Measurements from ENCODE around the gene PHF12.

The PHF12 gene

GRCh38 chr17:28951428-28951990, at the start of gene PHF12:
PHF12 (minus strand) TSS chr17:28951518; CDS start chr17:28950960, 558 bp downstream.
- DNase-seq (ENCODE audit: low read depth) = peak; percentile 98

- DNase-seq (ENCODE audit: low read depth) = no peak
Observed at GRCh38 chr17:29000973-29001372, 49.7 kb upstream of the PHF12 start.

GRCh38 chr17:28999206-28999605, 47.9 kb upstream of the PHF12 start:
- DNase-seq (ENCODE audit: low read depth) = no peak

- DNase-seq (ENCODE audit: low read depth) = no peak
Observed at GRCh38 chr17:28997806-28998205, 46.5 kb upstream of the PHF12 start.

GRCh38 chr17:28996554-28997096, 45.3 kb upstream of the PHF12 start:
- DNase-seq (ENCODE audit: low read depth) = no peak

GRCh38 chr17:28993645-28994426, 42.5 kb upstream of the PHF12 start:
- DNase-seq (ENCODE audit: low read depth) = no peak

GRCh38 chr17:28992625-28993600, 41.6 kb upstream of the PHF12 start:
- no peak for DNase-seq (ENCODE audit: low read depth)

GRCh38 chr17:28992185-28992584, 40.9 kb upstream of the PHF12 start:
- DNase-seq (ENCODE audit: low read depth) = no peak

GRCh38 chr17:28991779-28992178, 40.5 kb upstream of the PHF12 start:
- DNase-seq (ENCODE audit: low read depth) = no peak

- no peak for DNase-seq (ENCODE audit: low read depth)
Observed at GRCh38 chr17:28989028-28989427, 37.7 kb upstream of the PHF12 start.

GRCh38 chr17:28988475-28988874, 37.2 kb upstream of the PHF12 start:
- DNase-seq (ENCODE audit: low read depth) = no peak

- DNase-seq (ENCODE audit: low read depth) = no peak
Observed at GRCh38 chr17:28986714-28987655, 35.7 kb upstream of the PHF12 start.

GRCh38 chr17:28985950-28986713, 34.8 kb upstream of the PHF12 start:
- DNase-seq (ENCODE audit: low read depth) = no peak

GRCh38 chr17:28983286-28984230, 32.2 kb upstream of the PHF12 start:
- DNase-seq (ENCODE audit: low read depth) = no peak

- DNase-seq (ENCODE audit: low read depth) = peak; percentile 11
Observed at GRCh38 chr17:28982131-28982793, 30.9 kb upstream of the PHF12 start.

- DNase-seq (ENCODE audit: low read depth) = no peak
Observed at GRCh38 chr17:28978356-28978964, 27.1 kb upstream of the PHF12 start.

- no peak for DNase-seq (ENCODE audit: low read depth)
Observed at GRCh38 chr17:28977659-28978355, 26.5 kb upstream of the PHF12 start.

GRCh38 chr17:28975646-28976045, 24.3 kb upstream of the PHF12 start:
- no peak for DNase-seq (ENCODE audit: low read depth)
